ENCODE measurements around the gene SSR4. TPM values are rescaled to one million over a fixed set of nuclear protein-coding genes. Genes with fewer than 3 reads are reported as not detected.
"Not testable (repeated sequence)": the region's sequence is repeated elsewhere in the genome, so short reads cannot be mapped to it uniquely, and the experiment has no call there.

SSR4 gene
- total RNA-seq, 1 donor from 2014 or later: 183 TPM

- Mint-ChIP-seq H3K4me3 (peak overlapping the region; percentile 53), H3K27me3 (ENCODE audit: low read depth) (no peaks in the 10 kb centered on the region), H3K36me3 (ENCODE audit: low read depth) (peaks cover 3% of the 10 kb centered on the region), H3K27ac (ENCODE audit: unreplicated experiment) (no peak overlapping the region), H3K4me1 (peaks cover 29% of the 10 kb centered on the region), H3K9me3 (peaks cover 6% of the 10 kb centered on the region)
- no peak for TF ChIP-seq CTCF (conservative IDR thresholded peaks at IDR 0.05)
- DNase-seq (ENCODE audit: low read depth, low spot score): no peak
Measured at GRCh38 chrX:153816831-153817690, 22.6 kb downstream of the SSR4 start.

- not testable (repeated sequence) for DNase-seq (ENCODE audit: low read depth, low spot score); H3K9me3 Mint-ChIP-seq; H3K27me3 Mint-ChIP-seq (ENCODE audit: low read depth); H3K27ac Mint-ChIP-seq (ENCODE audit: unreplicated experiment); H3K36me3 Mint-ChIP-seq (ENCODE audit: low read depth); H3K4me3 Mint-ChIP-seq
- H3K4me1 Mint-ChIP-seq: peaks cover 28% of the 10 kb centered on the region
Measured at GRCh38 chrX:153818064-153818463, 23.6 kb downstream of the SSR4 start.

GRCh38 chrX:153818571-153819383 lies 24.3 kb downstream of the SSR4 start:
- Mint-ChIP-seq H3K27ac (ENCODE audit: unreplicated experiment) (peak overlapping the region; percentile 71), H3K4me3 (peak overlapping the region; percentile 56), H3K4me1 (peaks cover 26% of the 10 kb centered on the region), H3K36me3 (ENCODE audit: low read depth) (peaks cover 3% of the 10 kb centered on the region), H3K27me3 (ENCODE audit: low read depth) (no peaks in the 10 kb centered on the region), H3K9me3 (no peaks in the 10 kb centered on the region)
- TF ChIP-seq CTCF (conservative IDR thresholded peaks at IDR 0.05): no peak
- DNase-seq (ENCODE audit: low read depth, low spot score): peak; percentile 54

- no peaks in the 10 kb centered on the region for H3K27me3 Mint-ChIP-seq (ENCODE audit: low read depth)
- H3K36me3 Mint-ChIP-seq (ENCODE audit: low read depth): peaks cover 3% of the 10 kb centered on the region
- peaks cover 26% of the 10 kb centered on the region for H3K4me1 Mint-ChIP-seq
- H3K4me3 Mint-ChIP-seq: peak overlapping the region; percentile 72
- DNase-seq (ENCODE audit: low read depth, low spot score): no peak
- peak overlapping the region; percentile 71 for H3K27ac Mint-ChIP-seq (ENCODE audit: unreplicated experiment)
- H3K9me3 Mint-ChIP-seq: no peaks in the 10 kb centered on the region
- TF ChIP-seq CTCF (conservative IDR thresholded peaks at IDR 0.05): no peak
Measured at GRCh38 chrX:153819384-153820040, 25.0 kb downstream of the SSR4 start.

GRCh38 chrX:153820601-153821000 lies 26.1 kb downstream of the SSR4 start:
- no peaks in the 10 kb centered on the region for H3K27me3 Mint-ChIP-seq (ENCODE audit: low read depth)
- H3K4me3 Mint-ChIP-seq: no peak overlapping the region
- DNase-seq (ENCODE audit: low read depth, low spot score): no peak
- no peak for TF ChIP-seq CTCF (conservative IDR thresholded peaks at IDR 0.05)
- peaks cover 26% of the 10 kb centered on the region for H3K4me1 Mint-ChIP-seq
- H3K27ac Mint-ChIP-seq (ENCODE audit: unreplicated experiment): no peak overlapping the region
- H3K9me3 Mint-ChIP-seq: no peaks in the 10 kb centered on the region
- no peaks in the 10 kb centered on the region for H3K36me3 Mint-ChIP-seq (ENCODE audit: low read depth)

Measured in neural crest cell (in vitro differentiated cells).